ENCODE data around the gene DACT1.

The DACT1 gene

GRCh38 chr14:58659061-58659460 lies 21.3 kb downstream of the DACT1 start:
- H3K9ac ChIP-seq (ENCODE audit: low read depth, low read length), result no peak overlapping the region
- H3K27me3 ChIP-seq (ENCODE audit: control insufficient read depth, insufficient read depth, low read length), result no peaks in the 10 kb centered on the region
- H3K4me3 ChIP-seq (ENCODE audit: low read depth, low read length), result no peak overlapping the region
- H3K36me3 ChIP-seq (ENCODE audit: control insufficient read depth, insufficient read depth, low read length), result no peaks in the 10 kb centered on the region
- H3K4me1 ChIP-seq (ENCODE audit: control insufficient read depth, insufficient read depth, low read length), result peaks cover 8% of the 10 kb centered on the region
- no peaks in the 10 kb centered on the region for H3K9me3 ChIP-seq (ENCODE audit: control insufficient read depth, insufficient read depth, low read length)

GRCh38 chr14:58659846-58660245 lies 22.1 kb downstream of the DACT1 start:
- Histone ChIP-seq H3K4me1 (ENCODE audit: control insufficient read depth, insufficient read depth, low read length) (peaks cover 8% of the 10 kb centered on the region), H3K4me3 (ENCODE audit: low read depth, low read length) (no peak overlapping the region), H3K36me3 (ENCODE audit: control insufficient read depth, insufficient read depth, low read length) (no peaks in the 10 kb centered on the region), H3K9me3 (ENCODE audit: control insufficient read depth, insufficient read depth, low read length) (no peaks in the 10 kb centered on the region), H3K9ac (ENCODE audit: low read depth, low read length) (no peak overlapping the region), H3K27me3 (ENCODE audit: control insufficient read depth, insufficient read depth, low read length) (no peaks in the 10 kb centered on the region)

GRCh38 chr14:58660407-58660806 lies 22.6 kb downstream of the DACT1 start:
- no peak overlapping the region for H3K4me3 ChIP-seq (ENCODE audit: low read depth, low read length)
- no peaks in the 10 kb centered on the region for H3K36me3 ChIP-seq (ENCODE audit: control insufficient read depth, insufficient read depth, low read length)
- peaks cover 8% of the 10 kb centered on the region for H3K4me1 ChIP-seq (ENCODE audit: control insufficient read depth, insufficient read depth, low read length)
- no peaks in the 10 kb centered on the region for H3K9me3 ChIP-seq (ENCODE audit: control insufficient read depth, insufficient read depth, low read length)
- H3K9ac ChIP-seq (ENCODE audit: low read depth, low read length), result no peak overlapping the region
- H3K27me3 ChIP-seq (ENCODE audit: control insufficient read depth, insufficient read depth, low read length), result no peaks in the 10 kb centered on the region

GRCh38 chr14:58662018-58662417 lies 24.3 kb downstream of the DACT1 start:
- Histone ChIP-seq H3K27me3 (ENCODE audit: control insufficient read depth, insufficient read depth, low read length) (no peaks in the 10 kb centered on the region), H3K9ac (ENCODE audit: low read depth, low read length) (no peak overlapping the region), H3K4me3 (ENCODE audit: low read depth, low read length) (no peak overlapping the region), H3K36me3 (ENCODE audit: control insufficient read depth, insufficient read depth, low read length) (no peaks in the 10 kb centered on the region), H3K4me1 (ENCODE audit: control insufficient read depth, insufficient read depth, low read length) (peaks cover 1% of the 10 kb centered on the region), H3K9me3 (ENCODE audit: control insufficient read depth, insufficient read depth, low read length) (no peaks in the 10 kb centered on the region)

DNA sequence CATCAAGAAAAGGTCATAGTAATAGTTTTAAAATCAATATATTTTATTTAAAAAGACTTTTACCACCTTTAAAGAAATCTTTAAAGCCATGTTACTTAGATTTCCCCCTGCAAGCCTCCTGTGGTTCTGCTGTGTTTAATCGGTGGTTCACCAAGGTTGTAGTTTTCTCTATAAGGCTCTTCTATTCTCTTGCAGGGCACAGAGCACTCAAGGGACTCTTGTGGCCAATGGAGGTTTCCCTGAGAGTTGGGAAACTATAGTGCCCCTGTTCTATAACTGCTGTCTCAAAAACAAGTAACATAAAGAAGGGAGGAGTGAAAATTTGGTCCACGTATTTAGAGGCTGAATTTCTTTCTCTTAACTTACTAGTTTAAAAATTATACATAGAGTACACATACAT lies 25.0 kb downstream of the DACT1 start:
- H3K4me3 ChIP-seq (ENCODE audit: low read depth, low read length), result no peak overlapping the region
- no peak overlapping the region for H3K9ac ChIP-seq (ENCODE audit: low read depth, low read length)
- no peaks in the 10 kb centered on the region for H3K4me1 ChIP-seq (ENCODE audit: control insufficient read depth, insufficient read depth, low read length)
- H3K36me3 ChIP-seq (ENCODE audit: control insufficient read depth, insufficient read depth, low read length), result no peaks in the 10 kb centered on the region
- no peaks in the 10 kb centered on the region for H3K9me3 ChIP-seq (ENCODE audit: control insufficient read depth, insufficient read depth, low read length)
- H3K27me3 ChIP-seq (ENCODE audit: control insufficient read depth, insufficient read depth, low read length), result no peaks in the 10 kb centered on the region

- H3K36me3 ChIP-seq (ENCODE audit: control insufficient read depth, insufficient read depth, low read length), result no peaks in the 10 kb centered on the region
- H3K4me1 ChIP-seq (ENCODE audit: control insufficient read depth, insufficient read depth, low read length), result no peaks in the 10 kb centered on the region
- H3K27me3 ChIP-seq (ENCODE audit: control insufficient read depth, insufficient read depth, low read length), result no peaks in the 10 kb centered on the region
- no peak overlapping the region for H3K9ac ChIP-seq (ENCODE audit: low read depth, low read length)
- H3K4me3 ChIP-seq (ENCODE audit: low read depth, low read length), result no peak overlapping the region
- no peaks in the 10 kb centered on the region for H3K9me3 ChIP-seq (ENCODE audit: control insufficient read depth, insufficient read depth, low read length)
These were observed 25.8 kb downstream of the DACT1 start for GRCh38 chr14:58663494-58664111.

DNA sequence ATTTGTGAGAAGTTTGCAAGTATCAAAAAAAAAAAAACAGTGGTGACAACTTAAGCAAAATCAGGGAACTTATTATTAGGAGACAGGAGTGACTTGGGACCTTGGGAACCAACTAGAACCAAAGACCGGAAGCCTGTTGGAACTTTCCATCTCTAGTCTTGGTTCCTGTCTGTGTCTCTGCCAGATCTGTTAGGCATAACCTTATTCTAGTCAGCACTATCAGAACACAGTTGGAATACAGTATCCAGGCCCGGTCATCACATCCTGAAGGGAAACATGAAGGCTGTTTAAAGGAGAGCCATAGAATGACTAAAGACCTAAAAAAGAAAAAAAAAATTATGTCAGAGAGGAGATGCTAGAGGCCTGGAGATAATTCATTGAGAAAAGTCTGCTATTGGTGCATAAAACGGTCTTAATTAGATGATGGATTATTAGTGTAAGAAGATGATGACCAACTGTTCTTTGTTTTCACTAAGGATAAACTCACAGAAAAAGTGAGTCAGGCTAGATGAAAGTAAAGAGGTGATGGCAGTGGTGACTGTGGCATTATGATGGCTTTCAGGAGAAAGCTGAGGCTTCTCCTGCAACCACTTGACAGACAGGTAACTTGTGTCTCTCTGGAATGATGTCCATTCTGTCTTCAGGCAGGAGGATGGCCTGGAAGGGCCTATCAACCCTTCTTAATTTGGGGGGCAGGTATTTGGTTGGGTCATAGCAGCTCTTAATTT lies 28.2 kb downstream of the DACT1 start:
- Histone ChIP-seq H3K27me3 (ENCODE audit: control insufficient read depth, insufficient read depth, low read length) (no peaks in the 10 kb centered on the region), H3K9me3 (ENCODE audit: control insufficient read depth, insufficient read depth, low read length) (no peaks in the 10 kb centered on the region), H3K4me3 (ENCODE audit: low read depth, low read length) (no peak overlapping the region), H3K9ac (ENCODE audit: low read depth, low read length) (no peak overlapping the region), H3K36me3 (ENCODE audit: control insufficient read depth, insufficient read depth, low read length) (no peaks in the 10 kb centered on the region), H3K4me1 (ENCODE audit: control insufficient read depth, insufficient read depth, low read length) (peaks cover 4% of the 10 kb centered on the region)

GRCh38 chr14:58666737-58667136 lies 29.0 kb downstream of the DACT1 start:
- Histone ChIP-seq H3K9ac (ENCODE audit: low read depth, low read length) (no peak overlapping the region), H3K36me3 (ENCODE audit: control insufficient read depth, insufficient read depth, low read length) (no peaks in the 10 kb centered on the region), H3K4me1 (ENCODE audit: control insufficient read depth, insufficient read depth, low read length) (peaks cover 4% of the 10 kb centered on the region), H3K9me3 (ENCODE audit: control insufficient read depth, insufficient read depth, low read length) (no peaks in the 10 kb centered on the region), H3K27me3 (ENCODE audit: control insufficient read depth, insufficient read depth, low read length) (no peaks in the 10 kb centered on the region), H3K4me3 (ENCODE audit: low read depth, low read length) (no peak overlapping the region)

DNA sequence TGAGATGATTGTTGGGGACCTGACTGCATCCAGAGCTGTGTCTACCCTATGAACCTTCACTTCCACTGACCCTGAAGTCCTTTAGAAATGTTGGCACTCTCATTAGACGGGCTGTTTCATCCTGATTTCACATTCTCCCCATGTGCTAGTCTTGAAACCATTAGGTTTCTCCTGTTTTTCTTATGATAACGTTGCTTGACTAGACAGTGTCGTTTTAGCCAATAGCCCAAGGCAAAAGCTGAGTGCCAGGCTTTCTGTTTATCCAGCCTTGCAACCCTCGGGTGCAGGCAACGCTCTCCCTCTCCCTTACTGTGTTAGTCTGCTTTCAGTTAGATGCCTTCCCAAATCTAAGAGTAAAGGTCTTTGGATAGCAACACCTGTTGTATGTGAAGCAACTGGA lies 30.1 kb downstream of the DACT1 start:
- Histone ChIP-seq H3K36me3 (ENCODE audit: control insufficient read depth, insufficient read depth, low read length) (no peaks in the 10 kb centered on the region), H3K9me3 (ENCODE audit: control insufficient read depth, insufficient read depth, low read length) (no peaks in the 10 kb centered on the region), H3K4me3 (ENCODE audit: low read depth, low read length) (no peak overlapping the region), H3K27me3 (ENCODE audit: control insufficient read depth, insufficient read depth, low read length) (no peaks in the 10 kb centered on the region), H3K9ac (ENCODE audit: low read depth, low read length) (no peak overlapping the region), H3K4me1 (ENCODE audit: control insufficient read depth, insufficient read depth, low read length) (peaks cover 4% of the 10 kb centered on the region)

- Histone ChIP-seq H3K9ac (ENCODE audit: low read depth, low read length) (no peak overlapping the region), H3K36me3 (ENCODE audit: control insufficient read depth, insufficient read depth, low read length) (no peaks in the 10 kb centered on the region), H3K27me3 (ENCODE audit: control insufficient read depth, insufficient read depth, low read length) (no peaks in the 10 kb centered on the region), H3K4me1 (ENCODE audit: control insufficient read depth, insufficient read depth, low read length) (peaks cover 4% of the 10 kb centered on the region), H3K4me3 (ENCODE audit: low read depth, low read length) (no peak overlapping the region), H3K9me3 (ENCODE audit: control insufficient read depth, insufficient read depth, low read length) (no peaks in the 10 kb centered on the region)
These were observed 31.2 kb downstream of the DACT1 start for GRCh38 chr14:58668848-58669480.

- no peak overlapping the region for H3K4me3 ChIP-seq (ENCODE audit: low read depth, low read length)
- H3K36me3 ChIP-seq (ENCODE audit: control insufficient read depth, insufficient read depth, low read length), result no peaks in the 10 kb centered on the region
- no peak overlapping the region for H3K9ac ChIP-seq (ENCODE audit: low read depth, low read length)
- no peaks in the 10 kb centered on the region for H3K27me3 ChIP-seq (ENCODE audit: control insufficient read depth, insufficient read depth, low read length)
- H3K9me3 ChIP-seq (ENCODE audit: control insufficient read depth, insufficient read depth, low read length), result no peaks in the 10 kb centered on the region
- H3K4me1 ChIP-seq (ENCODE audit: control insufficient read depth, insufficient read depth, low read length), result peaks cover 4% of the 10 kb centered on the region
These were observed 31.9 kb downstream of the DACT1 start for GRCh38 chr14:58669556-58670200.
